H1 (cell line): Measurements from ENCODE around the gene MPHOSPH9. TPM values are rescaled to one million over a fixed set of nuclear protein-coding genes. Genes with fewer than 3 reads are reported as not detected.

Source experiments
- ATF3 ChIP-seq: IDR thresholded peaks from 2 replicates; pipeline ENCODE4 v1.6.1; 2011; ENCODE audit warnings: low read depth, mild to moderate bottlenecking, low read length; ENCODE audit not compliant: insufficient read depth
- CBX5 ChIP-seq: fragments of 300-800, 300-1000 bp; sonication (generic); IDR thresholded peaks from 2 replicates; pipeline ENCODE4 v1.7.1; 2016; ENCODE audit warnings: antibody characterized with exemption, low read length, low read depth
- CHD1 ChIP-seq: IDR thresholded peaks from 2 replicates; pipeline ENCODE4 v1.6.1; 2012; ENCODE audit warnings: low read depth, low read length, improper control_type of control experiment
- CHD2 ChIP-seq: IDR thresholded peaks from 2 replicates; pipeline ENCODE4 v1.6.1; 2012; ENCODE audit warnings: low read length, improper control_type of control experiment
- CREB1 ChIP-seq: IDR thresholded peaks from 2 replicates; pipeline ENCODE4 v1.6.1; 2012; ENCODE audit warnings: inconsistent platforms
- CTCF ChIP-seq, 3 experiments: IDR thresholded peaks; 1 replicate in 2 of 3; 2 replicates in 1 of 3; pipeline versions ENCODE4 v1.5.1 to v1.6.1; 2011; ENCODE audit warnings: low read length in 3 of 3, mild to moderate bottlenecking in 3 of 3, inconsistent platforms in 2 of 3, low read depth in 1 of 3, moderate library complexity in 1 of 3; ENCODE audit not compliant: insufficient read depth in 1 of 3; ENCODE audit errors: control extremely low read depth in 1 of 3
- FOSL1 ChIP-seq: IDR thresholded peaks from 2 replicates; pipeline ENCODE4 v1.6.1; 2011; ENCODE audit warnings: mild to moderate bottlenecking, low read depth, low read length, moderate library complexity; ENCODE audit not compliant: insufficient read depth
- JUND ChIP-seq: IDR thresholded peaks from 2 replicates; pipeline ENCODE4 v1.6.1; 2011; ENCODE audit warnings: mild to moderate bottlenecking, improper control_type of control experiment, low read length
- KDM1A ChIP-seq: fragments of 200-600, 300-600 bp; sonication (generic); IDR thresholded peaks from 2 replicates; pipeline ENCODE4 v1.7.1; 2016; ENCODE audit warnings: mild to moderate bottlenecking, low read length, borderline replicate concordance
- KDM4A ChIP-seq: IDR thresholded peaks from one replicate; pipeline ENCODE4 v1.7.1; 2012; ENCODE audit warnings: low read depth, mild to moderate bottlenecking, moderate library complexity, low read length, inconsistent platforms; ENCODE audit not compliant: severe bottlenecking
- KDM5A ChIP-seq: fragments of 200-600 bp; IDR thresholded peaks from 2 replicates; pipeline ENCODE4 v1.7.1; 2012; ENCODE audit warnings: mild to moderate bottlenecking, low read length, inconsistent platforms, mixed read lengths
- NANOG ChIP-seq: IDR thresholded peaks from 2 replicates; pipeline ENCODE4 v1.6.1; 2011; ENCODE audit warnings: low read length, low read depth, mild to moderate bottlenecking, inconsistent platforms; ENCODE audit not compliant: insufficient read depth, poor library complexity, severe bottlenecking
- POLR2AphosphoS5 ChIP-seq: IDR thresholded peaks from 2 replicates; pipeline ENCODE4 v1.6.1; 2011; ENCODE audit warnings: low read depth, low read length
- RBBP5 ChIP-seq: IDR thresholded peaks from 2 replicates; pipeline ENCODE4 v1.7.1; 2012; ENCODE audit warnings: low read depth, mild to moderate bottlenecking, inconsistent platforms, low read length, moderate library complexity, borderline replicate concordance
- SIRT6 ChIP-seq: IDR thresholded peaks from one replicate; pipeline ENCODE4 v1.7.1; 2012; ENCODE audit warnings: low read length, inconsistent platforms
- SP1 ChIP-seq: IDR thresholded peaks from 2 replicates; pipeline ENCODE4 v1.6.1; 2011; ENCODE audit warnings: low read depth, low read length
- SUZ12 ChIP-seq: fragments of 200-600 bp; sonication (generic); IDR thresholded peaks from 2 replicates; pipeline ENCODE4 v1.6.1; 2012; ENCODE audit warnings: mild to moderate bottlenecking, inconsistent platforms, low read length, moderate library complexity, mixed read lengths
- TAF7 ChIP-seq: optimal IDR thresholded peaks from 2 replicates; pipeline ENCODE3; 2011; ENCODE audit warnings: low read depth, mild to moderate bottlenecking, inconsistent platforms, low read length, moderate library complexity, borderline replicate concordance
- ZNF274 ChIP-seq: IDR thresholded peaks from 2 replicates; pipeline ENCODE4 v1.7.0; 2012; ENCODE audit warnings: low read length, borderline replicate concordance; ENCODE audit errors: extremely low read depth
- polyA plus RNA-seq, 7 experiments: library from polyadenylated mRNA; depleted of rRNA in 3 of 7; stranded (reverse) in 5 of 7; unstranded in 2 of 7; fragments of >200 nt in 5 of 7; fragments of 200-250 nt in 2 of 7; gene quantifications; 1 replicate in 5 of 7; 2 replicates in 1 of 7; 4 replicates in 1 of 7; pipeline versions ENCODE4 v1.2.1 to v1.2.3, GENCODE V29; 2011 to 2013; ENCODE audit warnings: missing spikeins in 2 of 7, mixed read lengths in 2 of 7
- total RNA-seq: library from RNA; stranded (reverse); fragmentation: NEBNext Ultra II Directional; extraction: Animal tissue kit (Norgen Biotek cat#: 25700); gene quantifications from 2 replicates; pipeline ENCODE4 v1.2.1, GENCODE V29; 2021
- TF ChIP-seq, protein P1 (sequence below): IDR thresholded peaks from 2 replicates; pipeline ENCODE4 v1.6.1; 2011; ENCODE audit warnings: low read length, improper control_type of control experiment
- TF ChIP-seq, protein P2 (sequence below): IDR thresholded peaks from 2 replicates; pipeline ENCODE4 v1.6.1; 2012; ENCODE audit warnings: inconsistent platforms

The MPHOSPH9 gene
- total and polyA plus RNA-seq, 2 of the 8 experiments (the other 6 are each of a cell fraction or from before 2014, with no cell fraction given), result 8.8 to 48.8 TPM

- TF ChIP-seq CTCF (IDR thresholded peaks at IDR 0.05; ENCODE audit: control extremely low read depth in 1 of 3, insufficient read depth in 1 of 3, low read depth in 1 of 3, low read length in 3 of 3) (no peak), NANOG (no peak), KDM1A (no peak), POLR2AphosphoS5 (no peak), SP1 (no peak), FOSL1 (no peak), CHD1 (no peak), KDM4A (peak; percentile 94), KDM5A (no peak), CREB1 (no peak), JUND (no peak), RBBP5 (0 out of 2 replicates have a peak, but pooled peaks have one; percentile 66), CBX5 (no peak), ATF3 (no peak), SIRT6 (no peak), CHD2 (no peak), SUZ12 (peak; percentile 26; the same call in 1 of the 2 replicates), ZNF274 (no peak), TAF7 (no peak)
- TF ChIP-seq, protein P1, sequence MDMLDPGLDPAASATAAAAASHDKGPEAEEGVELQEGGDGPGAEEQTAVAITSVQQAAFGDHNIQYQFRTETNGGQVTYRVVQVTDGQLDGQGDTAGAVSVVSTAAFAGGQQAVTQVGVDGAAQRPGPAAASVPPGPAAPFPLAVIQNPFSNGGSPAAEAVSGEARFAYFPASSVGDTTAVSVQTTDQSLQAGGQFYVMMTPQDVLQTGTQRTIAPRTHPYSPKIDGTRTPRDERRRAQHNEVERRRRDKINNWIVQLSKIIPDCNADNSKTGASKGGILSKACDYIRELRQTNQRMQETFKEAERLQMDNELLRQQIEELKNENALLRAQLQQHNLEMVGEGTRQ, result no peak
- TF ChIP-seq, protein P2, sequence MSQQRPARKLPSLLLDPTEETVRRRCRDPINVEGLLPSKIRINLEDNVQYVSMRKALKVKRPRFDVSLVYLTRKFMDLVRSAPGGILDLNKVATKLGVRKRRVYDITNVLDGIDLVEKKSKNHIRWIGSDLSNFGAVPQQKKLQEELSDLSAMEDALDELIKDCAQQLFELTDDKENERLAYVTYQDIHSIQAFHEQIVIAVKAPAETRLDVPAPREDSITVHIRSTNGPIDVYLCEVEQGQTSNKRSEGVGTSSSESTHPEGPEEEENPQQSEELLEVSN, result no peak
These were observed 82.6 kb downstream of the MPHOSPH9 start (continued) for GRCh38 chr12:123150275-123150743.
